Sigmoid colon (tissue), 4 donors: ENCODE data around the gene OTUB1.
"Not testable (repeated sequence)": the region's sequence is repeated elsewhere in the genome, so short reads cannot be mapped to it uniquely, and the experiment has no call there.

Source experiments
- POLR2AphosphoS5 ChIP-seq, 4 donors: sonication (generic); formaldehyde crosslinking; IDR thresholded peaks; one replicate each; pipeline ENCODE4 v1.6.1; 2017; ENCODE audit warnings: antibody characterized with exemption in 4 of 4
- TF ChIP-seq, protein P1 (sequence below), 4 experiments: fragments of 450-650 bp in 3 of 4; fragments of 200-600 bp in 1 of 4; IDR thresholded peaks; one replicate each; pipeline ENCODE4 v1.5.1; 2016 to 2019; ENCODE audit warnings: antibody characterized with exemption in 4 of 4, mild to moderate bottlenecking in 3 of 4, moderate library complexity in 2 of 4

DNA sequence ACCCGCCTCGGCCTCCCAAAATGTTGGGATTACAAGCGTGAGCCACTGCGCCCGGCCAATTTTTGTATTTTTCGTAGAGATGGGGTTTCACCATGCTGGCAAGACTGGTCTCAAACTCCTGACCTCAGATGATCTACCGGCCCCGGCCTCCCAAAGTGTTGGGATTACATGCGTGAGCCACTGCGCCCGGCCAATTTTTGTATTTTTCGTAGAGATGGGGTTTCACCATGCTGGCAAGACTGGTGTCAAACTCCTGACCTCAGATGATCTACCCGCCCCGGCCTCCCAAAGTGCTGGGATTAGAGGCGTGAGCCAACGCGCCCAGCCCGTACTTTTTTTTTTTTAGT is 12.4 kb upstream of the OTUB1 start:
- TF ChIP-seq, protein P1, sequence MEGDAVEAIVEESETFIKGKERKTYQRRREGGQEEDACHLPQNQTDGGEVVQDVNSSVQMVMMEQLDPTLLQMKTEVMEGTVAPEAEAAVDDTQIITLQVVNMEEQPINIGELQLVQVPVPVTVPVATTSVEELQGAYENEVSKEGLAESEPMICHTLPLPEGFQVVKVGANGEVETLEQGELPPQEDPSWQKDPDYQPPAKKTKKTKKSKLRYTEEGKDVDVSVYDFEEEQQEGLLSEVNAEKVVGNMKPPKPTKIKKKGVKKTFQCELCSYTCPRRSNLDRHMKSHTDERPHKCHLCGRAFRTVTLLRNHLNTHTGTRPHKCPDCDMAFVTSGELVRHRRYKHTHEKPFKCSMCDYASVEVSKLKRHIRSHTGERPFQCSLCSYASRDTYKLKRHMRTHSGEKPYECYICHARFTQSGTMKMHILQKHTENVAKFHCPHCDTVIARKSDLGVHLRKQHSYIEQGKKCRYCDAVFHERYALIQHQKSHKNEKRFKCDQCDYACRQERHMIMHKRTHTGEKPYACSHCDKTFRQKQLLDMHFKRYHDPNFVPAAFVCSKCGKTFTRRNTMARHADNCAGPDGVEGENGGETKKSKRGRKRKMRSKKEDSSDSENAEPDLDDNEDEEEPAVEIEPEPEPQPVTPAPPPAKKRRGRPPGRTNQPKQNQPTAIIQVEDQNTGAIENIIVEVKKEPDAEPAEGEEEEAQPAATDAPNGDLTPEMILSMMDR (IDR thresholded peaks at IDR 0.05) = not testable (repeated sequence)
- not testable (repeated sequence) for TF ChIP-seq POLR2AphosphoS5 (IDR thresholded peaks at IDR 0.05)
